Measurements from ENCODE around the gene SKAP1.

The SKAP1 gene

DNA sequence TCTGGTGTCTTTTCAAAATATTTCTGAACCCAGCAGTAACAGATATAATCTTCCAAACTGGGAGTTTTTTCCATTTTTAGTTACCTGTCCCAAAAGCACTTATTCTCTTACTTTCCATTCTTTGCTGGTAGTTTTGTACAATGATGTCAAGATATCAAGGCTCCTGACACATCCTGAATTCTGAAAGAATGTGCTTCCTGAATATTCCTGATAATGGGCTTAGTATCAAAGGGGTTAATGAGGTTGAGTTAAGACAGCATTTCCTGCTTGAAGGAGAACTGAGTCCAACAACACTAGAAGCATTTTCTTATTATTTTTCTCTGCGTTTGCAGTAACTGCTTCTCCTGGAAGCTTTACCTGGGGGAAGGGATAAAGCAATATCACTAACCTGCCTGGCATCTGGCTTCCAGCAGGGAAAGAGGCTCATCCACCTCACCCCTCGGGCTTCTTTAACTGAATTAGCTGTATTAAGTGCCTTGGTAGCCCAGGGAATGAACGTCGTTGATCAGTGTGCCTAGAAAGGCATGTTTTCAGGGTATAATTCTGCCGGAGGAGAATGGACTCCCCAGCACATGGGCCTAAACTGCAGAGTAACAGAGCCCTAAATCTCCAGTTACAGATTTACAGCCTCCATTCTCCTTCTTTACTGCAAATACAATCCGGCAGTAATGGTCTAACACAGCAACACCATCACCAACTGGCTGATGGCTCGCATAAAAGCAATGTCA, 188.1 kb downstream of the SKAP1 start:
- DNase-seq (ENCODE audit: low read depth), result no peak

DNA sequence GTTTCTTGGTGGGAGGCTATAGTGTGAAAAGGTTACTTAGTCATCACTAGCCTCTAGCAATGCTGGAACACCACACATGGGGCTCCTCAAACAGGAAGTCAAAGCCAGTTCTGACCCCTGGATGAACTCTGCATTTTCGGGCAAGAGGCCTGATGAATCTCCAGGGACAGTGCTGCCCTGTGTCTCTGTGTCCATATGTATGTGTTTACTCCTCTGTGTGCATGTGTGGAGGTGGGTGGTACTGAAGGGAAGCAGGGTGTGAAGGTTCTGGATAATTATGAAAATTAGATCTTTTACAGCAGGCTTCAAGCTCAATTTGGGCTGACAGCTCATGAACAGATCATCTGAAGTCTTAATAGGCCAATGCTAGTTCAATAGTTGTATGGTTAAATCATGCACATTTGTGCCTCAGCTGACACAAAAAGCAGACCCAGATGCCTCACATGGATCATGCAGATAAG, 188.9 kb downstream of the SKAP1 start:
- DNase-seq (ENCODE audit: low read depth), result peak; percentile 96

DNA sequence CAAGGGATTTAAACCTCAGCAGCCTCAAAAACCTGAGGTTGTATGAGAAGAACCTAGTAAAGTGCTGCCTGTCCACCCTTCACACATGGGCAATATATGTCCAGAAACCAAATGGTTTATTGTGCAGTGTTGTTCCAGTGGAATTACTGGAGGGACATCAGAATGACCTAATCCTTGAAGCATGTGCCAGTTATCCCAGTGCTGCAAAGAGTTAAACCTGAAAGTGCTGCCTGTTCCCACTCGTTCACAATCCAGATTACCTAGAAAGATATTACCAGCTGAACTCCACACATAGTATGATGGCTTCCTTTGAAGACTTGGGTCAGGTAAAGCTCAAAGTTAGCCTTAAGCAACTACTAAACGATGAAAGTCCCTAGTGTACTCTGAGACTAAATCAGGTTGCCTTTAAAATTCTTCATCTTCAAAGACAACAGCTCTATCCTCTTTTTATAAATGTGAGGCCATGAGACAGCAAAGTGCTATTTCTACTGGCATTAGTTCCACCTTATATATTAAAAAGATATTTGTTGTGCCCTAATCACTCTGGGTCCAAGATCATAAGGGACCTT, 189.4 kb downstream of the SKAP1 start:
- peak; percentile 88 for DNase-seq (ENCODE audit: low read depth)

DNA sequence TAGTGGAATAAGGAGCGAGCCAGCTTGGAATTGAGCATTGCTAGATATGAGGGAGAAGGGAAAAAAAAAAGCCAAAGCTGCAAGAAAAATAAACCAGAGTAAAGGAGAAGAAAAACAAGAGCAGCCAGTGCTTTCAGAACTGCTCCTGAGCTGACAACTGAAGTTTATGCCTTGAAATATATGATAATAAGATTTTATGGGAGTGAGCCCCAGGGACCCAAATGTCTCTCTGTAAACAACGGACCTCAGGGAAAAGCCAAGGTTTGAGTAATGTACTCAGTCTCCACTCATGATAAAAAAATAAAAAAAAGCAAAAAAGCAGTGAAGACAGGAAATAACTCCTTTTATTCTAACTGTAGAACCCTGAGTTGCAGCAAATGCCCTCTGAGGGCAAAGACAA, 189.9 kb downstream of the SKAP1 start:
- no peak for DNase-seq (ENCODE audit: low read depth)

DNA sequence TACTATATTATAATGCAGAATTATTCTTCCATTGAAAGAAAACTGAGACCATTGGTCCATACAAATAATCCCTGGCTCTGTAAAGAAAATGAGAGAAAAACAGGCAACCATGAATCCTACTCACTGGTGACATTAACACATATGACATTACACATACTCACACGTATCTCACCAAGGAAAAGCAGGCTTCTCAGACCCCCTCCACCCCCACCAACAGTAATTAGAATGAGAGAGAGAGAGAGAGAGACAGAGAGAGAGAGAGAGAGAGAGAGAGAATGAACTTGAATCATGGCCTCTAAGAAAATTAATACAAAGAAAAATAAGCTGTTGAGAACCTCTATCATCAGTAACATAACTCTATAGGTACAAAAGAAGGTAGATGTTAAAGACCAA, 190.4 kb downstream of the SKAP1 start:
- no peak for DNase-seq (ENCODE audit: low read depth)

DNA sequence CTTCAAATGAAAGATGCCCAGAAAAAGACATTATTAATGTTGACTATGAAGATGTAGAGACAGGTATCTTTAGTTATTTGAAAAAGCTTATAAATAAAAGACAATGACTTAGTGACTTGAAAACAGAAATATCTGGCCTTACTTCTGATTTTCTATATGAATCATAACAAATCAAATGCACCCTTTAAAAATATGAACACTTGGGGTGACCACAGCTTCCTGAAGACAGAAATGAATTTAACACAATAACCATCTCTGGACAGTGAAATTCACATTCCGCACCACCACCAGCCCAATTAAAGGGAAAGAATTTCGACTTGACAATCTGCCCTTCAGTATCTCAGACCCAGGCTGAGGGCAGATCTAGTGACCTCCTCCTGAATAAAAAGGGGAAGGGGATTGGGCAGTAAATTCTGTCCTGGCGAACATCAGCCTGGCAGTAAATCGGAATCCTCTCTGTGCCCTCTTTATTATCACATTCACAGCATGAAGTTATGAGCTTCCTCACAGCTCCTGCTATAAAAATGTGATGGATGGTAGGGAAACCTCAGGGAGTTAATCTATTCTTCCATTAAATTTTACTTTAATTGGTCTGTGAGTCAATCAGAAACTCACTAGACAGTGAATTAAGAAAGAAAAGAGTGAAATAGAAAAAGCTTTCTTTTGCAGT, 190.9 kb downstream of the SKAP1 start:
- DNase-seq (ENCODE audit: low read depth), result no peak

DNA sequence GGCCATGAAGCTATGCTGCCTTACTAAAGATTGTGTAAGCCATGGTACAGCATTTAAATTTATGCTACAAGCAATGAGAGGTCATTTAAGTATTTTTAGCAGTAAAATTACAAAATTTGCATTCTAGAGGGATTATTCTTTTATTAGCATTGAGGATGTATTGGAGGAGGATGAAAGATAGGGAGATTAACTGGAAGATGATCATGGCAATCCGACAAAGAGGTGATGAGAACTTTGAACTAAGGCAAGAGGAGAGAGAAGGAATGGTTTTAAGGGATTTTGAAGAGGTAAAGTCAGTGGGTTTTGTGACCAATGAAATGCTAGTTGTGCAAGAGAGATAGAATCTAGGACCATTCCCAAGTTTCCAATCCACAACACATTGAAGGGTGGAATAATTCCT, 192.6 kb downstream of the SKAP1 start:
- DNase-seq (ENCODE audit: low read depth), result no peak

DNA sequence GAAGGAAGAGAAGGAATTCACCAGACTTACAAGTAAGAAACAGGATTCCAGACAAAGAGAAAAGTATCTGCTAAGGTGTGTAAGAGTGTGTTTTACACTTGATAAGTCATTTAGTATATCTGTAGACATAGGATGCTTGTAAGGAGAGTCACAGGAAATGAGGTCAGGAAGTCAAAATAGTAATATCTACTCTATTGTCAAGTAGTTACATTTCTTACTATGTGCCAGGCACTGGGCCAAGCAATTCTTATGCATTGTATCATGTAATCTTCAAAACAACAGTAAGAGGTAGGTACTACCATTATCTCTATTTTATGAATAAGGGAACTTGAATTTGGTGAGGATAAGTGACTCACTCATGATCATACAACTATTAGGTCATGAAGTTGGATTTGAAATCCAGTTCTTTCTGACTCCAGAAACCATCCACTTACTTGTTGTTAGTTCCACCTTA, 193.3 kb downstream of the SKAP1 start:
- peak; percentile 99 for DNase-seq (ENCODE audit: low read depth)

DNA sequence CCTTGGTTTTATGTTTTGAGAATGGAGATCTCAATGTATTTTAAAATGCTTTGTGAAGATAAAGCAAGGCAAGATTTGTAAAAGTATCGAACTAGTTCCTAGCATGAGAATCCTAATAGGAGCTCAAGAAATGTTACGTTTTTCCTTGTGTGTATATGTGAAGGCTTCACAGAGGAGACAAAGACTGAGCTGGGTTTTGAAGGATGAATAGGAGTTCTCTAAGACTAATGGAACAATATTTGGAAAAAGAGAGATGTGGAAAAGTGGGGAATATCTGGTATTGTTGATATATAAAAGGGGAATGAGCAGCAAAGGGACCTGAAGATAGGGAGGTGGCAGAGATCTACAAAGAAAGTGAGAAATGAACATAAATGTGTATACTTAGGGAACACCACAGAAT, 195.1 kb downstream of the SKAP1 start:
- DNase-seq (ENCODE audit: low read depth), result no peak

DNA sequence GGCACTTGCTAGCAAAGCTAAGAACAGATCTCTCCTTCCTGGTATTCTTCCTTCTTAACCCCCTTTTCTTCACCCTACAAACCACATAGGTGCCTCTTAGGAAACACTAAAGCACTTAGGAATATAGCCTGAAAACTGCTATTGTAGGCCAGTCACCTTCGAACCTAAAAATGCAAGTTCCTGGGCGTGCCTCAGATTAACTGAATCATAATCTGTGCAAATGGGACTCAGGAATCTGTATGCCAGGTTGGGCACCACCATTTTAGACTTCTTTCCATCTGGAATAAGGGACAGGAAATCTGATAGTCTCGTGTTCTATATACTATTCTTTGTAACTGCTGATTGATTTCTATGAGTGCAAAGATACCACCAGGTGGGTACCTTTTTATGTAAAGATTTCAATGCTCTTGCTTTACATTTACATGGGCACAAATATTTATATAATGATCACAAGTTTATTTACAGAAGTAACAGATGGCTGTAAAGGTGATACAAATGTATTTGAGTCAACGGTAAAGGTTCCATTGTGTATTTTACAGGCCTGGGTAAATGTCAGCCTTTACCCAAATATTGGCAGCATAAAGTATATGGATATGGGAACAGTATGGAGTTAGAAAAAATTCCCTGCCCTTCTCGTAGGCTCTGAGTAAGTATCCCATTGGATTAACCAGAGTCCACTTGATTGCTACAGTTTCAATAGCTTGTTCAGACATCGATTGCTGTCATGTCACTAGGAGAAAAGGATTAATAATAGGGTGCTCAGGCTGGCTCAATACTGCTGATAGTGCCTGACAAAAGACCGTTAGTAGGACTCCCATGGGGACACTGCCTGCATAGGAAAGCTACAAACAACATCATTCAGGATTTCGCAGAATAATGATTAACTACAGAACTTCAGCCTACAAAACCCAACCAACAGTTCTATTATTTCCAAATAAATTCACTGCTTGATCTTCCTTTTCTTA, 197.7 kb downstream of the SKAP1 start:
- no peak for DNase-seq (ENCODE audit: low read depth)

DNA sequence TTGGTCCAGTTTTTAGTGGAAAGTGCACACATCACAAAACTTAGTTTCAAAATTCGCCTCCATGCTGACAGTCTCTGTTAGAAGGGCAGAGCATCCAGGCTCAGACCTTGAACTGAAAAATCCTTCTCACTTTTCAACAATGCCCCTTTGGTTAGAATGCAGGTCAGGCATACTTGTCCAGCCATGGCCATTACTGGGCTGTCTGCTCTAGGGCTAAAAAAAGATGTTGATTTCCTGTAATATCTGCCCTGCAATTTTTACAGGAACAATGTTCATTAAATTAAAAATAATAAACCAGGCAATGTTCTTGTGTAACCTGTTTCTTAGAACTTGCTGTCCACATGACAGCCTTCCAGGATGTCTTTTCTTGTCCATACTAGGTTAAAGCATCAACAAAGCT, 200.1 kb downstream of the SKAP1 start:
- DNase-seq (ENCODE audit: low read depth), result no peak

DNA sequence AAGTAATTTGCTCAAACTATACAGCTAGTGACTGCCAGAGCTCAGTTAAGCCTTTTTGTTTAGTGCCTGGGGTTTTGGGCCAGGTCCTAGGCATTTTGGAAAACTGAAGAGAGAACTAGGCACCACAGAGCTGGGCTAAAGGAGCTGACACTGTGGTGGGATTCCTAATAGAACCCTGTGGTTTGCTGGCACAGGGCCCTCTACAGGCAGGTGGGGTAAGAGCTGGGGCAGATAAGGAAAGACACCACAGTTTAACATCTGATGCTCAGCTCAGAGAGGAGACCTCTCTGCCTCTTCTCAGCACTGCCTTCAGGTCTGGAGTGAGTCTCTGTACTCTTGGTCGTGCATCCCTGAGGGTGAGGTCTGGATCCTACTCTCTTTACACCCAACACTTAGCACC, 201.3 kb downstream of the SKAP1 start:
- no peak for DNase-seq (ENCODE audit: low read depth)

DNA sequence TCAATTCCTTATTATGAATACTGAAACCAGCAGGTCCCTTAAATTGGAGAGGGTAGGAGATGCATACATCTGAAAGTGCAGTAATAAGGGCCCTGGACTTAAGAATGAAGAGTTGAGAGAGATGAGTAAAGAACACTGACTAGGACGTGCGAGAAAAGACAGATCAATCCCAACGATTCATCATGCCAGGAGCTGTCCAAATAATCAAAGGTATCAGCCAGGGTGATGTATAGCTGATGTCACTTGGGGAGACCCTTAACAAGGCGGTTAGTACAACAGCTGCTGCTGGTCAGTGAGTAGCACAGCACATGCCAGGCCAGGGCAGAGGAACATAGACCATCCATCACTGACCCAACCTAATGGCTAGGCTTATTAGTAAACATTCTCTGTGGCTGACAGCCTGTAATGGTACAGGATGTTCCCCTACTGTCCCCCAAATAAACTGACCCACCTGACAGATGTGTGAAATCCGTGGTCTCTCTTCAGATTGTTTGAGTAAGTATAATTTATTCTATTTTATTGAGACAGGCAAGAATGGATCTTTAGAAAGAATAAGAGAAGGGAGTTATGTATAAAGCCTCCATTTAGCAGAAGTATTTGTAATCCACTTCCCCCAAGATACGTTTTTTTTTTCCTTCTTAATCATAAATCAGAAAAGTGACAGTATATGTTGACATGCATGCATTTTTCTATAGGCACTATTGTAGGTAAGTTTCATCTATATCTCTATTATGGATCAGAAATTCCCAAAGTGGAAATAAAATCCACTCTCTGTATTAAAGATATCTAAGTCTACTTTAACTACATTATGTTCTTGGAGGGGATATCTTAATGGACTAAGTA, 204.1 kb downstream of the SKAP1 start:
- no peak for DNase-seq (ENCODE audit: low read depth)

DNA sequence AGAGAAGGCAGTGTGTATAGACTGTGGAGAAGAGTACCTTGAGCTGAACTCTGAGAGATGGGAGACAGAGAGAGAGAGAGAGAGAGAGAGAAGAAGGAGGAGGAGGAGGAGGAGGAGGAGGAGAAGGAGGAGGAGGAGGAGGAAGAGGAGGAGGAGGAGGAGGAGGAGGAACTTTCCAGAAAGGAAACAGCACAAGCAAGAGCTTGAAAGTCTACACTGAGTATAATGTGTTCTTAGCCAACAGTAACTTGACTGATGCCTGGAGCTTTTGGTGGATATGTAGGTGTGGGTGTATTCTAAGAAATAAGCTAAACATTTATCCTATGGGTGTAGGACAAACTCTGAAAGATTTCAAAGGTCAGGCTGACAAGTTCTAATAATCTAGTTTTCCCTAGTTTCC, 206.1 kb downstream of the SKAP1 start:
- no peak for DNase-seq (ENCODE audit: low read depth)

DNA sequence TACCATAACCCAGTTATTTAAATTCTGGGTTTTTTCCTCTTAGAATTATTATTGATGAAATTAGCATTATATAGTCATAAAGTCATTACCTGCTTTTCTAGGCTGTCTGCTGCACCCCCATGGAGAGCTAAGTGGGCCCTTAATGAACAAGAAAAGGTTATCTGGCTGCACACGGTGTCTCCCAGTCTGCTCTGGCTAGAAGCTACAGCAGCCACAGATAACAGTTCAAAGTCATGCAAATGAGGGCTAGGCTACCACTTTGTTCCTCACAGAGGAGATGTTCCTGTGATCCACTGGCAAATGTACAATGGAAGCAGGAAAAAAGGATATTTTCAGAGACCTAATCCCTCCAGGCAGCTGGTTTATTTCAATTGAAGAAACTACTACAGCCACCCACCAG, 210.4 kb downstream of the SKAP1 start:
- DNase-seq (ENCODE audit: low read depth), result no peak

DNA sequence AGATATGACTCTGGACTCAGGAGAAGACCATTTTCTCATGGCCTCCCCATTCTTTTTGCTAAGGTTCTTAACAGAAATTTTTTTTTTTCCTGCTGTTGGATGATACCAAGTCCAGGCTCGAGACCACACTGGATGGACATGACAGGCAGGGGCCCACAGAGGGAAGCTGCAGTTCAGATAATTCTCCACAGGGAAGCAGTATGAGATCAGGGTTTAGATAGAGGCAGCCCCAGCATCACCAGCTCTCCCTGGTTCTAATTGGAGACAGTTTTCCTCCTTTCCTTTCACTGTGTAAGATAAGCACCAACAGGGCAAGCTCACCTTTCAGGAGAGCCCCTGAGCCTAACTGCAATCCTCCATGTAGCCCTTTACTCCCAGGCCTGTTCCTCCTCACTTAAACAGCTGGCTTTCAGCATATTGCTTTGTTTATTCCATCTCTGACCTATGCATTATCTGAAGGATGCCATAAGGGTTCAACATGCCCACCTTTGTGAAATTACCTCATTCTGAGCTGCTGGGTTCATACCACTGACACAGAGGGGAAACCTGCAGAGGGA, 214.4 kb downstream of the SKAP1 start:
- DNase-seq (ENCODE audit: low read depth), result peak; percentile 82

DNA sequence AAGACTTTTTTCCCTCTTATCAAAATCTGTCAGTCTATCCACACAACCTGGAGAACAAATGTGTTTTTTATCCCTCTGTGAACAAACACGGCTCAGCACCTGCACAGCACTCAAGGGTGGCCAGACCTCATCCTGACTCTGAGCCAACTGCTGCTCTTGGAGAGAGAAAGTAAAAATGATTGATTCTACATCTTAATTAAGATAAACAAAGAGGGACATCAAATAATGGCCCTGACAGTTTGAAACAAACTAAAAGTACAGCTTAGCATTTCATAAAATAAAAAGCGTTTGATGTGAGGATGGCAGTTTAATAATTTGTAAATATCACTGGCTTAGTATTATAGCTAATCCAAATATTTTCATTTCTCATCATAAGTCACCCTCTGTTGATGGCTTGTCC, 216.2 kb downstream of the SKAP1 start:
- no peak for DNase-seq (ENCODE audit: low read depth)

DNA sequence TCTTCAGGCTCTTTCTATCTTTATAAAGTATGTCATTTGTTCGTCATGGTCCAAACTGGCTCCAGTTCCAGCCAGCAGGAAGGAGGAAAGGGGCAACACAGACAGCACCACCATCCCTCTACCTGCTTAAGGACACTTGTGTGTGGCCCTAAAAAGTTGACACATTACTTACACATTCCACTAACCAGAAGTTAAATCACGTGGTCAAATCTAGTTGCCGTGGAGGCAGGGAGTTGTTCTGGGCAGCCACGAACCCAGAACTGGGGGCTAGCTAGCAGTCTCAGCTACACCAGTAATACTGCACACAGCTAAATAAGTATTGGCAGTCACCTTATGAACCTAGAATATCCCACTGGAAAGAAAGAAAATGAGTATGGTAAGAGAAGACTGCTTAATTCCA, 218.2 kb downstream of the SKAP1 start:
- no peak for DNase-seq (ENCODE audit: low read depth)

DNA sequence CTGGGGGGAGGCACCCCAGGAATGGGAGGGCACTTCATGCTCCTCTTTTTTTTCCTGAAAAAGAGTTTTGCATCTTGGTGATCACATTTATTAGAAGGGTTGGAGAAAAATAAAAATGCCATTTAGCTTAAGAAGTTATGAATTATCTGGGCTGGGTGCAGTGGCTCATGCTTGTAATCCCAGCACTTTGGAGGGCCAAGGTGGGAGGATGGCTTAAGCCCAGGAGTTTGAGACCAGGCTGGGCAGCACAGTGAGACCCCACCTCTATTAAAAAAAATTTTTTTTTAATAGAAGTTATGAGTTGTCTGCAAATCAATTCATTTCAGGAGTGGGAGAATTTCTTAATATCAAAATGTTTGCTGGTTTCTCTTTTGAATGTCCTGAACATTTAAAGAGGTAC, 219.0 kb downstream of the SKAP1 start:
- DNase-seq (ENCODE audit: low read depth), result no peak

DNA sequence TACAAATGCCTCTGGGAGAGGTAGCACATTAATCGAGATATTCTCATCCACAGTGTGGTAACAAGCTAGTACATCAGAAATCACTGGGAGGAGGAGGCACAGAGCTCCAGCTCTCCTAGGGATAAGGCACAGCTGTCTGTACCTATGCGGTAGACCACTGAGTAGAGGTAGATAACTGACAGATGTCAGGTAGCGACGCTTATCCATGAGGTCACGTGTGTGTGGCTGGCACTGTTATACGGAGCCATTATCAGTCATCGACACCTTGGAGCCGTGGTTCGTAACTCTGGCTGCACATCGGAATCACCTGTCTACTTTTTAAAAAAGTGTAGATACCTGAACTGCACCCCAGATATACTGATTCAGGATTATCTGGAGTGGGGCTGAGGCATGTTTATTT, 220.0 kb downstream of the SKAP1 start:
- DNase-seq (ENCODE audit: low read depth), result no peak

Data from ELR (cell line).